ENCODE measurements around the gene SNRNP40. TPM values are rescaled to one million over a fixed set of nuclear protein-coding genes. Genes with fewer than 3 reads are reported as not detected.

The SNRNP40 gene
- total and polyA plus RNA-seq, 10 of the 15 experiments (the other 5 are each of a cell fraction or from before 2014, with no cell fraction given), result 34.9 to 212 (median 115) TPM

DNA sequence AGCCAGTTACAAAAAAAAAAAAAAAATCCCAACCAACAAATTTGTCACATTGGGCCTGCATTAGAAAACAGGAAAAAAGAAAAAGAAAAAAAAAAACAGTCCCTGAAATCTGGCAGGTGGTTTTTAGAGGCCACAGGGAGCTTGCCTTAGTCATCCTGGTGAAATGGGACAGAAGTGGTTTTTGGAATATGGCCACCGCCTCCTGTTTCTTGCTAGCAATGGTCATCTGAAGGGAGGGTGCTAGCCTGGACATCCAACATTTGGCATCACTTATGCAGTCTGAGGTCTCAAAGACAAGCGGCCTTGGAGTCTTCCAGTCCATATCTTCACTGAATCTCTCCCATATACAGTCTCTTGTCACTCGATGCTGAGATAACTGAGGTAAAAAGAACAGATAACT, 36.8 kb downstream of the SNRNP40 start:
- Histone ChIP-seq H3K4me2 (ENCODE audit: control insufficient read depth, insufficient read depth) (no peak overlapping the region), H3K9ac (ENCODE audit: control insufficient read depth, insufficient read depth, low read length) (no peak overlapping the region), H3K9me3 (replicated peaks; ENCODE audit: control insufficient read depth, insufficient read depth, low read length) (no peaks in the 10 kb centered on the region), H4K20me1 (ENCODE audit: control insufficient read depth, insufficient read depth) (no peaks in the 10 kb centered on the region), H3K79me2 (ENCODE audit: control insufficient read depth, insufficient read depth, low read length) (no peaks in the 10 kb centered on the region), H3K4me3 (no peak overlapping the region), H3K27me3 (replicated peaks in 1 of 2; ENCODE audit: control insufficient read depth in 2 of 2, insufficient read depth in 2 of 2, low read length in 1 of 2) (no peaks in the 10 kb centered on the region), H3K4me1 (ENCODE audit: control insufficient read depth, insufficient read depth, low read length) (no peaks in the 10 kb centered on the region), H3K27ac (ENCODE audit: control insufficient read depth, insufficient read depth) (no peak overlapping the region), H2AFZ (ENCODE audit: control insufficient read depth, low read depth, low read length) (no peak overlapping the region), H3K36me3 (ENCODE audit: control insufficient read depth in 2 of 2, insufficient read depth in 2 of 2, low read length in 1 of 2) (peaks cover 6 to 20% of the 10 kb centered on the region in 2 experiments; a peak in 3 of 4 replicates)
- ChIA-PET RAD21 (ENCODE audit: unreplicated experiment) (no interaction called here), CTCF (no interaction called here), SMC1A (ENCODE audit: uncharacterized antibody, unreplicated experiment) (no interaction called here), POLR2A (no interaction called here)
- WGBS (ENCODE audit: insufficient coverage, insufficient replicate concordance, low lambda C conversion rate, missing lambda C conversion rate), result 100% methylated on average over 3 of the region's 3 CpGs
- no TSS peak for BruUV-seq (replicated peaks)
- FAIRE-seq (no peak), DNase-seq (ENCODE audit: low read depth, low spot score) (no peak), ATAC-seq (no peak)
- in situ Hi-C loops (cut with MboI), result no loop called here
- intact Hi-C loops (cut with micrococcal nuclease; ENCODE audit: unreplicated experiment), result no loop called here
- TF ChIP-seq, protein P1, sequence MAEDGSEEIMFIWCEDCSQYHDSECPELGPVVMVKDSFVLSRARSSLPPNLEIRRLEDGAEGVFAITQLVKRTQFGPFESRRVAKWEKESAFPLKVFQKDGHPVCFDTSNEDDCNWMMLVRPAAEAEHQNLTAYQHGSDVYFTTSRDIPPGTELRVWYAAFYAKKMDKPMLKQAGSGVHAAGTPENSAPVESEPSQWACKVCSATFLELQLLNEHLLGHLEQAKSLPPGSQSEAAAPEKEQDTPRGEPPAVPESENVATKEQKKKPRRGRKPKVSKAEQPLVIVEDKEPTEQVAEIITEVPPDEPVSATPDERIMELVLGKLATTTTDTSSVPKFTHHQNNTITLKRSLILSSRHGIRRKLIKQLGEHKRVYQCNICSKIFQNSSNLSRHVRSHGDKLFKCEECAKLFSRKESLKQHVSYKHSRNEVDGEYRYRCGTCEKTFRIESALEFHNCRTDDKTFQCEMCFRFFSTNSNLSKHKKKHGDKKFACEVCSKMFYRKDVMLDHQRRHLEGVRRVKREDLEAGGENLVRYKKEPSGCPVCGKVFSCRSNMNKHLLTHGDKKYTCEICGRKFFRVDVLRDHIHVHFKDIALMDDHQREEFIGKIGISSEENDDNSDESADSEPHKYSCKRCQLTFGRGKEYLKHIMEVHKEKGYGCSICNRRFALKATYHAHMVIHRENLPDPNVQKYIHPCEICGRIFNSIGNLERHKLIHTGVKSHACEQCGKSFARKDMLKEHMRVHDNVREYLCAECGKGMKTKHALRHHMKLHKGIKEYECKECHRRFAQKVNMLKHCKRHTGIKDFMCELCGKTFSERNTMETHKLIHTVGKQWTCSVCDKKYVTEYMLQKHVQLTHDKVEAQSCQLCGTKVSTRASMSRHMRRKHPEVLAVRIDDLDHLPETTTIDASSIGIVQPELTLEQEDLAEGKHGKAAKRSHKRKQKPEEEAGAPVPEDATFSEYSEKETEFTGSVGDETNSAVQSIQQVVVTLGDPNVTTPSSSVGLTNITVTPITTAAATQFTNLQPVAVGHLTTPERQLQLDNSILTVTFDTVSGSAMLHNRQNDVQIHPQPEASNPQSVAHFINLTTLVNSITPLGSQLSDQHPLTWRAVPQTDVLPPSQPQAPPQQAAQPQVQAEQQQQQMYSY (CRISPR knock-in tag; IDR thresholded peaks at IDR 0.05), result no peak
- TF ChIP-seq HDGF (IDR thresholded peaks at IDR 0.05), result no peak
- no peak for TF ChIP-seq SP1 (IDR thresholded peaks at IDR 0.05; ENCODE audit: low read depth, low read length)
- no peak for TF ChIP-seq NR2C1 (IDR thresholded peaks at IDR 0.05)
- TF ChIP-seq MXI1 (IDR thresholded peaks at IDR 0.05; ENCODE audit: low read depth, low read length), result no peak
- TF ChIP-seq, protein P2, sequence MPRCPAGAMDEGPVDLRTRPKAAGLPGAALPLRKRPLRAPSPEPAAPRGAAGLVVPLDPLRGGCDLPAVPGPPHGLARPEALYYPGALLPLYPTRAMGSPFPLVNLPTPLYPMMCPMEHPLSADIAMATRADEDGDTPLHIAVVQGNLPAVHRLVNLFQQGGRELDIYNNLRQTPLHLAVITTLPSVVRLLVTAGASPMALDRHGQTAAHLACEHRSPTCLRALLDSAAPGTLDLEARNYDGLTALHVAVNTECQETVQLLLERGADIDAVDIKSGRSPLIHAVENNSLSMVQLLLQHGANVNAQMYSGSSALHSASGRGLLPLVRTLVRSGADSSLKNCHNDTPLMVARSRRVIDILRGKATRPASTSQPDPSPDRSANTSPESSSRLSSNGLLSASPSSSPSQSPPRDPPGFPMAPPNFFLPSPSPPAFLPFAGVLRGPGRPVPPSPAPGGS (IDR thresholded peaks at IDR 0.05; ENCODE audit: borderline replicate concordance, insufficient read depth, low read depth, low read length, poor library complexity, severe bottlenecking), result no peak
- TF ChIP-seq GATAD2B (conservative IDR thresholded peaks at IDR 0.05; ENCODE audit: low read depth), result no peak
- no peak for TF ChIP-seq ZBED1 (IDR thresholded peaks at IDR 0.05; ENCODE audit: borderline replicate concordance)
- TF ChIP-seq ATF7 (IDR thresholded peaks at IDR 0.05; ENCODE audit: low read depth), result no peak
- TF ChIP-seq POLR2A (IDR thresholded peaks at IDR 0.05; ENCODE audit: low read depth, low read length), result no peak
- no peak for TF ChIP-seq PAX8 (IDR thresholded peaks at IDR 0.05)
- no peak for TF ChIP-seq MYC (IDR thresholded peaks at IDR 0.05; ENCODE audit: insufficient read depth, insufficient read length, insufficient replicate concordance, low read length, severe bottlenecking)
- no peak for TF ChIP-seq MEF2B (IDR thresholded peaks at IDR 0.05; ENCODE audit: partially characterized antibody, poor library complexity, severe bottlenecking)
- no peak for TF ChIP-seq NFIC (IDR thresholded peaks at IDR 0.05; ENCODE audit: low read depth, low read length)
- TF ChIP-seq CREM (IDR thresholded peaks at IDR 0.05; ENCODE audit: low read depth), result no peak
- TF ChIP-seq, protein P3, sequence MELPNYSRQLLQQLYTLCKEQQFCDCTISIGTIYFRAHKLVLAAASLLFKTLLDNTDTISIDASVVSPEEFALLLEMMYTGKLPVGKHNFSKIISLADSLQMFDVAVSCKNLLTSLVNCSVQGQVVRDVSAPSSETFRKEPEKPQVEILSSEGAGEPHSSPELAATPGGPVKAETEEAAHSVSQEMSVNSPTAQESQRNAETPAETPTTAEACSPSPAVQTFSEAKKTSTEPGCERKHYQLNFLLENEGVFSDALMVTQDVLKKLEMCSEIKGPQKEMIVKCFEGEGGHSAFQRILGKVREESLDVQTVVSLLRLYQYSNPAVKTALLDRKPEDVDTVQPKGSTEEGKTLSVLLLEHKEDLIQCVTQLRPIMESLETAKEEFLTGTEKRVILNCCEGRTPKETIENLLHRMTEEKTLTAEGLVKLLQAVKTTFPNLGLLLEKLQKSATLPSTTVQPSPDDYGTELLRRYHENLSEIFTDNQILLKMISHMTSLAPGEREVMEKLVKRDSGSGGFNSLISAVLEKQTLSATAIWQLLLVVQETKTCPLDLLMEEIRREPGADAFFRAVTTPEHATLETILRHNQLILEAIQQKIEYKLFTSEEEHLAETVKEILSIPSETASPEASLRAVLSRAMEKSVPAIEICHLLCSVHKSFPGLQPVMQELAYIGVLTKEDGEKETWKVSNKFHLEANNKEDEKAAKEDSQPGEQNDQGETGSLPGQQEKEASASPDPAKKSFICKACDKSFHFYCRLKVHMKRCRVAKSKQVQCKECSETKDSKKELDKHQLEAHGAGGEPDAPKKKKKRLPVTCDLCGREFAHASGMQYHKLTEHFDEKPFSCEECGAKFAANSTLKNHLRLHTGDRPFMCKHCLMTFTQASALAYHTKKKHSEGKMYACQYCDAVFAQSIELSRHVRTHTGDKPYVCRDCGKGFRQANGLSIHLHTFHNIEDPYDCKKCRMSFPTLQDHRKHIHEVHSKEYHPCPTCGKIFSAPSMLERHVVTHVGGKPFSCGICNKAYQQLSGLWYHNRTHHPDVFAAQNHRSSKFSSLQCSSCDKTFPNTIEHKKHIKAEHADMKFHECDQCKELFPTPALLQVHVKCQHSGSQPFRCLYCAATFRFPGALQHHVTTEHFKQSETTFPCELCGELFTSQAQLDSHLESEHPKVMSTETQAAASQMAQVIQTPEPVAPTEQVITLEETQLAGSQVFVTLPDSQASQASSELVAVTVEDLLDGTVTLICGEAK (IDR thresholded peaks at IDR 0.05; ENCODE audit: borderline replicate concordance), result no peak
- TF ChIP-seq RAD21 (IDR thresholded peaks at IDR 0.05; ENCODE audit: insufficient read depth, low read depth, low read length), result no peak
- TF ChIP-seq SMC3 (IDR thresholded peaks at IDR 0.05; ENCODE audit: borderline replicate concordance, low read length), result no peak

Measured in GM12878 (cell line).